Endothelial cell of umbilical vein (primary cell): ENCODE results near the gene NFKB1.

ENCODE experiments used
- EZH2 ChIP-seq: IDR thresholded peaks from 2 replicates; pipeline ENCODE4 v1.6.1; 2012; ENCODE audit warnings: borderline replicate concordance, low read depth, mild to moderate bottlenecking, moderate library complexity, low read length, inconsistent platforms; ENCODE audit not compliant: severe bottlenecking
- POLR2A ChIP-seq: IDR thresholded peaks from 2 replicates; pipeline ENCODE4 v1.6.1; 2012; ENCODE audit warnings: low read depth, mild to moderate bottlenecking, control low read depth, low read length
- TF ChIP-seq, protein P1 (sequence below), 2 donors: IDR thresholded peaks; 1 replicate in 1 of 2; 2 replicates in 1 of 2; pipeline ENCODE4 v1.5.1; 2011; ENCODE audit warnings: low read length in 2 of 2, mild to moderate bottlenecking in 2 of 2, moderate library complexity in 2 of 2, control low read depth in 1 of 2, inconsistent platforms in 1 of 2, low read depth in 1 of 2; ENCODE audit not compliant: insufficient read depth in 1 of 2; ENCODE audit errors: extremely low read depth in 1 of 2
- TF ChIP-seq, protein P2 (sequence below): IDR thresholded peaks from 2 replicates; pipeline ENCODE4 v1.6.1; 2011; ENCODE audit not compliant: insufficient read depth, insufficient read length

DNA sequence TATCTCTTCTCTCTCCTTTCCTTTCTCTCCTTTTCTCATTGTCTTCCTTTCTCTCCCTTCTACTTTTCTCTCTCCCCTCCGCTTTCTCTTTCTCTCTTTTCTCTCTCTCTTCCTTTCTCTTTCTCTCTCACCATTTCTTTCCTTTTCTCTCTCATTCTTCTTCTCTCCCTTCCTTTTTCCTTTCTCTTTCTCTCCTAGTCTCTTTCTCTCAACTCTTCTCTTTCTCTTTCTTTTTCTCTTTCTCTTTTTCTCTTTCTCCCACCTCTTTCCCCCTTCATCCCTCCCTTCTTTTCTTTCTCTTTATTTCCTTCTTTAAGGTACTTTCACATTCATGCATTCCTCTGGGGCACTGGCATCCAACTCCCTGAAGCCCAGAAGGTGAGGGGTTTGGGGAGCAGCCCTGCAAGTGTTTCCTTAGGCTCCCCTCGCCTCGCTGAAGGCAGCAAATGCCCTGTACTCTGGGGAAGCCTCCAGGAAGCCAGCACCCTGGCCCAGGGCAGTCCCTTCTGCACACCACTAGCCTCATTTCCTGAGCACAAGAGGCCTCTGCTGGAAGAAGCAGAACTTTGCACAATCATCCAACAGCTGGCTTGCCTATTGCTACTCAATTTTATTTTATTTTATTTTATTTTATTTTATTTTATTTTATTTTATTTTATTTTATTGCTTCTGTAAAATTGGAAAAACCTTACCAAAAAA is 124.2 kb downstream of the NFKB1 start:
- TF ChIP-seq, protein P1, sequence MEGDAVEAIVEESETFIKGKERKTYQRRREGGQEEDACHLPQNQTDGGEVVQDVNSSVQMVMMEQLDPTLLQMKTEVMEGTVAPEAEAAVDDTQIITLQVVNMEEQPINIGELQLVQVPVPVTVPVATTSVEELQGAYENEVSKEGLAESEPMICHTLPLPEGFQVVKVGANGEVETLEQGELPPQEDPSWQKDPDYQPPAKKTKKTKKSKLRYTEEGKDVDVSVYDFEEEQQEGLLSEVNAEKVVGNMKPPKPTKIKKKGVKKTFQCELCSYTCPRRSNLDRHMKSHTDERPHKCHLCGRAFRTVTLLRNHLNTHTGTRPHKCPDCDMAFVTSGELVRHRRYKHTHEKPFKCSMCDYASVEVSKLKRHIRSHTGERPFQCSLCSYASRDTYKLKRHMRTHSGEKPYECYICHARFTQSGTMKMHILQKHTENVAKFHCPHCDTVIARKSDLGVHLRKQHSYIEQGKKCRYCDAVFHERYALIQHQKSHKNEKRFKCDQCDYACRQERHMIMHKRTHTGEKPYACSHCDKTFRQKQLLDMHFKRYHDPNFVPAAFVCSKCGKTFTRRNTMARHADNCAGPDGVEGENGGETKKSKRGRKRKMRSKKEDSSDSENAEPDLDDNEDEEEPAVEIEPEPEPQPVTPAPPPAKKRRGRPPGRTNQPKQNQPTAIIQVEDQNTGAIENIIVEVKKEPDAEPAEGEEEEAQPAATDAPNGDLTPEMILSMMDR (IDR thresholded peaks at IDR 0.05; ENCODE audit: extremely low read depth in 1 of 2, insufficient read depth in 1 of 2, low read depth in 1 of 2, low read length in 2 of 2), result peak in 1 of 2 donors; percentile 25
- TF ChIP-seq POLR2A (no peak), EZH2 (no peak)
- TF ChIP-seq, protein P2, sequence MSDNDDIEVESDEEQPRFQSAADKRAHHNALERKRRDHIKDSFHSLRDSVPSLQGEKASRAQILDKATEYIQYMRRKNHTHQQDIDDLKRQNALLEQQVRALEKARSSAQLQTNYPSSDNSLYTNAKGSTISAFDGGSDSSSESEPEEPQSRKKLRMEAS, result no peak
